Fibroblast of skin of scalp (primary cell): ENCODE data around the gene MPZL2. TPM values are rescaled to one million over a fixed set of nuclear protein-coding genes. Genes with fewer than 3 reads are reported as not detected.
A peak's percentile ranks its signal among the peaks of the same experiment; 100 is the strongest.
"Not testable (repeated sequence)": the region's sequence is repeated elsewhere in the genome, so short reads cannot be mapped to it uniquely, and the experiment has no call there.

Source experiments
- DNase-seq: peaks from one replicate; pipeline ENCODE4 v3.0.0-alpha.2; 2013
- polyA plus RNA-seq, 2 experiments: library from polyadenylated mRNA; unstranded; fragments of 120-200 nt; gene quantifications; one replicate each; pipeline ENCODE4 v1.2.1, GENCODE V29; 2013; ENCODE audit not compliant: insufficient read length in 2 of 2

Gene MPZL2
- polyA plus RNA-seq (2013, experiment 1 of 2; ENCODE audit: insufficient read length) = 0.07 TPM
- 0.11 TPM for polyA plus RNA-seq (2013, experiment 2 of 2; ENCODE audit: insufficient read length)

- DNase-seq = no peak
Measured at GRCh38 chr11:118263695-118264568, at the start of gene MPZL2. MPZL2 (minus strand) TSS chr11:118264297; CDS start chr11:118264153, 144 bp downstream.

DNA sequence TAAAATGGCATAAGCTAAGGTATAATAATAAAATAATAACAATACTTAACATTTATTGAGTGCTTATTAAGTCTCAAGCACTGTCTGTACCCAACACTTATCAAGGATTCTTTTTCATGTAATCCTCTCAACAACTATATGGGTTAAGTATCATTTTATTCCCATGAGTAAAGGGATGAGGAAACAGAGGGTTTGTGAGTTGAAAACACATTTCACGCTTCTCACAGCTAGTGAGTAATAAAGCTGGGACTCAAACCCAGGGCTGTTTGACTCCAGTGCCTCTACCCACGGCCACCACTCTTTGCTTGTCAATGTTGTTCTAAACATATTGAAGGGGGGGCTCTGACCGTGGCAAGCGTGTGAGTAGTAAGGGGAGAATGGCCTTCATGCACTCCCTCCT is 49.1 kb upstream of the MPZL2 start:
- DNase-seq = no peak

GRCh38 chr11:118312328-118312727 is 48.2 kb upstream of the MPZL2 start:
- DNase-seq = no peak

GRCh38 chr11:118311518-118311917 is 47.4 kb upstream of the MPZL2 start:
- no peak for DNase-seq

DNA sequence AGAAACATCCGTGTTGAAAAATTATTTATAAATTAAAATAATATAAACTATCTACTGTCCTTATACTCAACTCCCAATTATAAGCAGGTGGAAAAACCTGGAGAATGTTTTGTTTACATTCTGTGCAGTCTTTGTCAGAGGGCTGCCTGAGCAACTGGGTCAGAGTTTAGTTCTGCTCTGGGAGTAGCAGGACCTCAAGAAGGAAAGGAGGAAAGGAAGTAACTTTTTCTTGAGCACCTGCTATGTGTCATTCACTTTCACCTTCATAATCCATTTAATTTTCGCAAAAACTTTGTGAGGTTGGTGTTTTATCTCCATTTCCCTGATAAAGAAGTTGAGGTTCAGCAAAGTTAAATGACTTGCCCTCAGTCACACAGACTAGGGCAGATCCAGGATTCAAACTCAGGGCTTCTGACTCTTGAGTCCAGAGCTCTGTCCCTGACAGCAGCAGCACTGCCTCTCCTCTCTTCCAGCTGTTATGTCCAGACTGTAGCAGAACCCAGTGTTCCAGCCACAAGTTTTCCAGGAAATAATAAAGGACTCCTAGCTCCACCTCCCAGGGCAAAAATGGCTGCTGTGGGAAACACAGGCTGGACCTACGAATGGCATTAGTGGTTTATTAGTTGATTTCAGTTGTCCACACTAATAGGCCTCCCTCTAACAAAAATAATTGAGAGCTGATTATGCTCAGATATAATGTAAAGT is 46.8 kb upstream of the MPZL2 start:
- DNase-seq = no peak

DNA sequence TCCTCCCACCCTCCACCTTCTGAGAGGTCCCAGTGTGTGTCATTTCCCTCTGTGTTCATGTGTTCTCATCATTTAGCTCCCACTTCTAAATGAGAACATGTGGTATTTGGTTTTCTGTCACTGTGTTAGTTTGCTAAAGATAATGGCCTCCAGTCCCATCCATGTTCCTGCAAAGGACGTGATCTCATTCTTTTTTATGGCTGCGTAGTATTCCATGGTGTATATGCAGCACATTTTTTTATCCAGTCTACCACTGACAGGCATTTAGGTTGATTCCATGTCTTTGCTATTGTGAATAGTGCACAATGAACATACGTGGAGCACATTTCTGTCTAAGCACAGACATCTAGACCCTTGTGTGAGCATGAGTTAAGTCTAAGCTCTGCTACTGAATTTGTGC is 46.2 kb upstream of the MPZL2 start:
- DNase-seq = no peak

GRCh38 chr11:118308995-118309528 is 45.0 kb upstream of the MPZL2 start:
- not testable (repeated sequence) for DNase-seq

- DNase-seq = no peak
Measured at GRCh38 chr11:118306556-118306955, 42.5 kb upstream of the MPZL2 start.

DNA sequence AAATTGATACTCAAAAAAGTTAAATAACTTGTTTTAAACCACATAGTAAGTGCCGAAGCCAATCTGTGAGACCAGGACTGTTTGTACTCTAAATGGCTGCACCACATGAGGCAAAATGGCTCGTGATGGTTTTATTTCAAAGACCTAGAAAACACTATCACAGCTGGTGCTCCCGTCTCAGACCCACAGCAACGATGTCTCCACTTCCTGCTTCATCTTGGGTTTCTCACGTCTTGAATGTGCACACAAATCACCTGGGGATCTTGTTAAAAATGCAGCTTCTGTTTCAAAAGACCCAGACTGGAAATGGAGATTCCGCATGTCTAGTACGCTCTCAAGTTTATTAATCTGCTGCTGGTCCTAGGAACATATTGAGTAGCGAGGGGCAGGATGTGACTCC is 41.6 kb upstream of the MPZL2 start:
- DNase-seq = no peak

GRCh38 chr11:118304568-118305248 is 40.6 kb upstream of the MPZL2 start, which contains the start of gene CD3E:
CD3E (plus strand) TSS chr11:118304730; CDS start chr11:118304953, 223 bp downstream.
- DNase-seq = no peak

GRCh38 chr11:118304227-118304567 is 40.1 kb upstream of the MPZL2 start:
- DNase-seq = no peak

- DNase-seq = no peak
Measured at GRCh38 chr11:118301600-118302195, 37.6 kb upstream of the MPZL2 start.

DNA sequence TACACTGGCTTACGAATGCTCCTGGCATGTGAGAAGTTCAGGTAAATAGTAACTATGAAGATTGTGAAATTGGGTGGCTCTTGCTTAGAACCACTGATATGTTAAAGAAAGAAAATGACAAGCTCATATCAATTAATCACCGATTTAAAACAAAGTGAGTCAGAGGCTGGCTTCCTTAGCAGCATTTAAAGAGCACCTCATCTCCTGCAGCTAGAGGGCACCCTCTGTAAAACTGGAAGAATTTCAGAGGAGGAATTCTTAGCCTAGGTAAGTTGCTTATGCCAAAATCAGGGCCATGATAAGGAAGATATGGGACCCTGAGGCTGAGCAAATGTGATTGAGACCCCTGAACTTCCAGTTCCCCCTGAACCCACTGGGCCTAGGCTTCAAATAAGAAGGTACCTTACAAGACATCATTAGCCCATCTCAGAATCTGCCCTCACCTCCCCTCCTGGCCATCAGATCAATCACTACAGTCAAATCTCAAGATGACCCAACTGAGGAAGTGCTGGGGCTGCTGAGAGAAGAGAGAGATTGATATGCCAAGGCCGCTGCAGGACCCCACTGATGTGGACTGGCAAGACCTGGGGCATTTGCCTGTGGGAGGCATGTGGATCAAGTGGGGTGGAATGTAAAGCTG is 31.8 kb upstream of the MPZL2 start:
- DNase-seq = peak; percentile 13

DNA sequence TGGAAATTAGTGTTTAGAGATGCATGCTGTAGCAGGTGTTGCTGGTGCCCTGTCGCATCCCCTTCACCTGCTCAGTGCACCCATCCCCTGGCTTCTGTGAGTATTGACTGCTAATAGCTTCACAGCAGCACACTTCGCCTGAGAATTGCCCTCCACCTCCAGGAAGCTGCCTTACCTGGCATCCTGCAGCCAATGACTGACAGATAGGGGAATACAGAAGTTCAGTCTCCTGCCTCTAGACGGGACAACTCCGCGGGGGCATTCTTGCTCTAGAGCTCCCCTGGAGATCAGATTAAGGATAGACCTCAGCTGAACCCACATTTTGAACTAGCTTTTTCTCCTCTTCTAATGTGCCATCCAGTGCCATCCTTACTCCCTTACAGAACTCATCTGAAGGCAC is 31.1 kb upstream of the MPZL2 start:
- no peak for DNase-seq

DNA sequence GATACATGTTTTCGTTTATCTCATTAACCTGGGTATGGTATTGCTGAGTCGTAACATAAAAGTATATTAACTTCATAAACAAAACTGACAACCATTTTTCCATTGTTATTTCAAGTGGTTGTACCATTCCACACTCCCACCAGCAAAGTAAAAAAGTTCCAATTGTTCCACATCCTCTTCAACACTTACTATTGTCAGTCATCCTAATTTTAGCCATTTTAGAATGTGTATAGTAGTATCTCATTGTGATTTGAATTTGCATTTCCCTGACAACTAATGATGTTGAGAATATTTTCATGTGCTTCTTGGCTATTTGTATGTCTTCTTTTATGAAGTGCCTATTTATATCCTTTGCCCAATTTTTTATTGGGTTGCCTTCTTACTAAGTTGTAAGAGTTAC is 30.0 kb upstream of the MPZL2 start:
- DNase-seq = no peak

GRCh38 chr11:118291477-118292135 is 27.5 kb upstream of the MPZL2 start:
- peak; percentile 14 for DNase-seq

- no peak for DNase-seq
Measured at GRCh38 chr11:118290923-118291322, 26.8 kb upstream of the MPZL2 start.

GRCh38 chr11:118289401-118289800 is 25.3 kb upstream of the MPZL2 start:
- DNase-seq = peak; percentile 48

- DNase-seq = peak; percentile 13
Measured at GRCh38 chr11:118287006-118287405, 22.9 kb upstream of the MPZL2 start.

DNA sequence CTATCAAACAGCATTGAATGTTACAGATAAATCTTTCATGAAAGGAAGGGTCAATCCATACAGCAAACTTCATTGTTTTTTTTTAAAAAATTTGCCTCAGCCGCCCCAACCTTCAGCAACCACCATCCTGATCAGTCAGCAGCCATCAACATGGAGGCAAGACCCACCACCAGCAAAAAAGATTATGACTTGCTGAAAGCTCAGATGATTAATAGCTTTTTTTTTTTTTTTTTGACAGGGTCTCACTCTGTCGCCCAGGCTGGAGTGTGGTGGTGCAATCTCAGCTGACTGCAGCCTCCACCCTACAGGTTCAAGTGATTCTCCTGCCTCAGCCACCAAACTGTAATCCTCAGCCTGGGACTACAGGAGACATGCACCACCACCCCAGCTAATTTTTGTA is 22.4 kb upstream of the MPZL2 start:
- DNase-seq = no peak

DNA sequence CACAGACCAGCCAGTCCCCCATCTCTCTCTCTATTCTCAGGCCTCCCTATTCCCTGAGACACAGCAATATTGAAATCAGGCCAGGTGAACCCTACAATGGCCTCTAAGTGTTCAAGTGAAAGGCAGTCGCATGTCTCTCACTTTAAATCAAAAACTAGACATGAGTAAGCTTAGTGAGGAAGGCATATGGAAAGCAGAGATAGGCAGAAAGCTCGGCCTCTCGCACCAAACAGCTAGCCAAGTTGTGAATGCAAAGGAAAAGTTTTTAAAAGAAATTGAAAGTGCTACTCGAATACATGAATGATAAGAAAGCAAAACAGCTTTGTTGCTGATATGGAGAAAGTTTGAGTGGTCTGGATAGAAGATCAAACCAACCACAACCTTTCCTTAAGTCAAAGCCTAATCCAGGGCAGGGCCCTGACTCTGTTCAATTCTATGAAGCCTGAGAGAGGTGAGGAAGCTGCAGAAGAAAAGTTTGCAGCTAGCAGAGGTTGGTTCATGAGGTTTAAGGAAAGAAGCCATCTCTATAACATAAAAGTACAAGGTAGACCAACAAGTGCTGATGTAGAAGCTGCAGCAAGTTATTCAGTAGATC is 19.8 kb upstream of the MPZL2 start:
- no peak for DNase-seq
